DOHH2 (cell line): ENCODE results near the gene RCAN2.

Experiments
- H3F3A ChIP-seq: fragments of 200-600 bp; sonication (generic), shearing (Covaris generic); 2 replicates; pipeline ENCODE4 v1.6.0; 2016; ENCODE audit warnings: antibody characterized with exemption, mild to moderate bottlenecking; ENCODE audit not compliant: control insufficient read depth, insufficient read depth
- H3K27ac ChIP-seq: fragments of 200-600 bp; sonication (generic); 2 replicates; pipeline ENCODE4 v1.5.1; 2014; ENCODE audit warnings: low read depth, mild to moderate bottlenecking, low read length, moderate library complexity
- H3K27me3 ChIP-seq: fragments of 200-600 bp; sonication (generic); 2 replicates; pipeline ENCODE4 v1.6.1; 2014; ENCODE audit warnings: mild to moderate bottlenecking, low read length, mixed read lengths; ENCODE audit not compliant: control insufficient read depth
- H3K36me3 ChIP-seq: fragments of 200-600 bp; sonication (generic); 2 replicates; pipeline ENCODE4 v1.6.1; 2014; ENCODE audit warnings: mild to moderate bottlenecking, low read length, moderate library complexity, mixed read lengths; ENCODE audit not compliant: control insufficient read depth
- H3K4me1 ChIP-seq: fragments of 200-600 bp; sonication (generic); 2 replicates; pipeline ENCODE4 v1.6.1; 2014; ENCODE audit warnings: mild to moderate bottlenecking, low read length, mixed read lengths; ENCODE audit not compliant: control insufficient read depth
- H3K4me2 ChIP-seq: fragments of 200-600 bp; sonication (generic); 2 replicates; pipeline ENCODE4 v1.6.0; 2014; ENCODE audit warnings: mild to moderate bottlenecking, low read length, moderate library complexity
- H3K4me3 ChIP-seq: fragments of 200-600 bp; sonication (generic); 2 replicates; pipeline ENCODE4 v1.5.1; 2014; ENCODE audit warnings: mild to moderate bottlenecking, low read length, mixed read lengths
- H3K79me2 ChIP-seq: fragments of 200-600 bp; sonication (generic); 2 replicates; pipeline ENCODE4 v1.6.1; 2014; ENCODE audit warnings: mild to moderate bottlenecking, low read length, mixed read lengths; ENCODE audit not compliant: control insufficient read depth
- H3K9me2 ChIP-seq: fragments of 200-600 bp; sonication (generic); replicated peaks from 2 replicates; pipeline ENCODE4 v1.6.1; 2014; ENCODE audit warnings: mild to moderate bottlenecking, low read length, mixed read lengths; ENCODE audit not compliant: control insufficient read depth
- H3K9me3 ChIP-seq: fragments of 200-600 bp; sonication (generic); 2 replicates; pipeline ENCODE4 v1.6.1; 2014; ENCODE audit warnings: antibody characterized with exemption, low read length, mixed read lengths; ENCODE audit not compliant: control insufficient read depth, insufficient read depth
- H4K20me1 ChIP-seq: fragments of 200-600 bp; sonication (generic); 2 replicates; pipeline ENCODE4 v1.6.0; 2014; ENCODE audit warnings: low read depth, mild to moderate bottlenecking, antibody characterized with exemption, low read length, moderate library complexity; ENCODE audit not compliant: control insufficient read depth, insufficient read depth
- CTCF ChIP-seq: fragments of 200-600 bp; sonication (generic); IDR thresholded peaks from one replicate; pipeline ENCODE4 v1.5.1; 2014; ENCODE audit warnings: antibody characterized with exemption, mild to moderate bottlenecking, low read depth, low read length; ENCODE audit not compliant: poor library complexity, severe bottlenecking
- EZH2phosphoT487 ChIP-seq: fragments of 200-600 bp; sonication (generic); IDR thresholded peaks from 2 replicates; pipeline ENCODE4 v1.6.1; 2017; ENCODE audit warnings: borderline replicate concordance, mild to moderate bottlenecking, antibody characterized with exemption, low read length, moderate library complexity, mixed read lengths

Gene RCAN2

GRCh38 chr6:46420921-46421638 is 70.2 kb downstream of the RCAN2 start:
- H3K36me3 ChIP-seq, result no peaks in the 10 kb centered on the region
- no peak overlapping the region for H3K4me3 ChIP-seq
- no peak overlapping the region for H3K27ac ChIP-seq
- no peaks in the 10 kb centered on the region for H3K79me2 ChIP-seq
- H3K9me2 ChIP-seq, result no peaks in the 10 kb centered on the region
- H3K27me3 ChIP-seq, result no peaks in the 10 kb centered on the region
- TF ChIP-seq EZH2phosphoT487 (no peak), CTCF (no peak)
- no peaks in the 10 kb centered on the region for H3F3A ChIP-seq
- no peaks in the 10 kb centered on the region for H4K20me1 ChIP-seq
- H3K4me2 ChIP-seq, result no peak overlapping the region
- no peaks in the 10 kb centered on the region for H3K9me3 ChIP-seq
- H3K4me1 ChIP-seq, result no peaks in the 10 kb centered on the region

GRCh38 chr6:46419576-46420002 is 71.7 kb downstream of the RCAN2 start:
- no peak overlapping the region for H3K4me2 ChIP-seq
- H3K9me2 ChIP-seq, result no peaks in the 10 kb centered on the region
- TF ChIP-seq EZH2phosphoT487, result no peak
- TF ChIP-seq CTCF, result peak; percentile 59
- no peaks in the 10 kb centered on the region for H3K36me3 ChIP-seq
- H3K27me3 ChIP-seq, result no peaks in the 10 kb centered on the region
- no peaks in the 10 kb centered on the region for H3K4me1 ChIP-seq
- no peaks in the 10 kb centered on the region for H4K20me1 ChIP-seq
- no peak overlapping the region for H3K27ac ChIP-seq
- no peak overlapping the region for H3K4me3 ChIP-seq
- H3K9me3 ChIP-seq, result no peaks in the 10 kb centered on the region
- H3F3A ChIP-seq, result no peaks in the 10 kb centered on the region
- H3K79me2 ChIP-seq, result no peaks in the 10 kb centered on the region

- Histone ChIP-seq H3K9me2 (no peaks in the 10 kb centered on the region), H4K20me1 (no peaks in the 10 kb centered on the region), H3K9me3 (no peaks in the 10 kb centered on the region), H3K4me3 (no peak overlapping the region), H3K4me1 (no peaks in the 10 kb centered on the region; the same call in 1 of the 2 replicates), H3K79me2 (no peaks in the 10 kb centered on the region), H3F3A (no peaks in the 10 kb centered on the region), H3K4me2 (no peak overlapping the region), H3K27me3 (no peaks in the 10 kb centered on the region), H3K27ac (no peak overlapping the region), H3K36me3 (no peaks in the 10 kb centered on the region)
- TF ChIP-seq CTCF (no peak), EZH2phosphoT487 (no peak)
These were observed 76.9 kb downstream of the RCAN2 start for GRCh38 chr6:46414398-46414797.
